Ammon's horn (tissue), 1 donor: Measurements from ENCODE around the gene FBXO44.

Experiments used
- DNase-seq: peaks from one replicate; pipeline ENCODE4 v3.0.0-alpha.2; 2016; ENCODE audit warnings: low spot score

The FBXO44 gene

GRCh38 chr1:11690397-11691301, 36.0 kb downstream of the FBXO44 start:
- DNase-seq, result no peak

GRCh38 chr1:11691302-11691914, 36.7 kb downstream of the FBXO44 start, which contains the start of gene DRAXIN:
DRAXIN (plus strand) TSS chr1:11691710; CDS start chr1:11706259, 14,549 bp downstream.
- no peak for DNase-seq

- DNase-seq, result no peak
These were observed 37.4 kb downstream of the FBXO44 start for GRCh38 chr1:11691928-11692711.

- DNase-seq, result no peak
These were observed 38.4 kb downstream of the FBXO44 start for GRCh38 chr1:11693024-11693590.

GRCh38 chr1:11693917-11694316, 39.2 kb downstream of the FBXO44 start:
- no peak for DNase-seq

GRCh38 chr1:11695861-11696260, 41.2 kb downstream of the FBXO44 start:
- DNase-seq, result no peak

- no peak for DNase-seq
These were observed 42.7 kb downstream of the FBXO44 start for GRCh38 chr1:11697188-11697892.

- no peak for DNase-seq
These were observed 43.2 kb downstream of the FBXO44 start for GRCh38 chr1:11697893-11698210.

- DNase-seq, result no peak
These were observed 46.2 kb downstream of the FBXO44 start for GRCh38 chr1:11700601-11701467.

GRCh38 chr1:11701551-11701961, 46.9 kb downstream of the FBXO44 start:
- DNase-seq, result peak; percentile 93

- no peak for DNase-seq
These were observed 47.5 kb downstream of the FBXO44 start for GRCh38 chr1:11701981-11702803.

GRCh38 chr1:11703357-11704193, 48.9 kb downstream of the FBXO44 start:
- DNase-seq, result no peak

GRCh38 chr1:11704194-11704529, 49.5 kb downstream of the FBXO44 start:
- DNase-seq, result no peak

GRCh38 chr1:11704691-11705475, 50.2 kb downstream of the FBXO44 start:
- DNase-seq, result no peak

- no peak for DNase-seq
These were observed 50.9 kb downstream of the FBXO44 start for GRCh38 chr1:11705596-11705995.

- DNase-seq, result no peak
These were observed 51.6 kb downstream of the FBXO44 start for GRCh38 chr1:11706292-11706691.

- peak; percentile 28 for DNase-seq
These were observed 53.1 kb downstream of the FBXO44 start for GRCh38 chr1:11707621-11708276.
